Progenitor cell of endocrine pancreas (in vitro differentiated cells): ENCODE results near the gene STK32C. TPM values are rescaled to one million over a fixed set of nuclear protein-coding genes. Genes with fewer than 3 reads are reported as not detected.

ENCODE experiments used
- DNase-seq: peaks from one replicate; pipeline ENCODE4 v3.0.0; 2021; ENCODE audit warnings: low spot score; ENCODE audit not compliant: unreplicated experiment
- H3K27ac Mint-ChIP-seq: 2 replicates; pipeline ENCODE4 v1.8.0; 2021; ENCODE audit warnings: mild to moderate bottlenecking, moderate library complexity, mixed read lengths
- H3K27me3 Mint-ChIP-seq: 2 replicates; pipeline ENCODE4 v1.8.0; 2021; ENCODE audit warnings: mixed read lengths
- H3K36me3 Mint-ChIP-seq: 2 replicates; pipeline ENCODE4 v1.8.0; 2022; ENCODE audit warnings: mixed read lengths; ENCODE audit not compliant: insufficient read depth
- H3K4me1 Mint-ChIP-seq: 2 replicates; pipeline ENCODE4 v1.8.0; 2021; ENCODE audit warnings: low read depth, mixed read lengths
- H3K4me3 Mint-ChIP-seq: 2 replicates; pipeline ENCODE4 v1.8.0; 2021; ENCODE audit warnings: low read depth, mild to moderate bottlenecking, moderate library complexity, mixed read lengths
- H3K9me3 Mint-ChIP-seq: 2 replicates; pipeline ENCODE4 v1.8.0; 2021; ENCODE audit warnings: low read depth, mixed read lengths
- CTCF ChIP-seq: fragments of 200-600 bp; sonication (generic); IDR thresholded peaks from one replicate; pipeline ENCODE4 v1.5.0; 2021; ENCODE audit warnings: antibody characterized with exemption, mild to moderate bottlenecking; ENCODE audit not compliant: unreplicated experiment
- total RNA-seq: library from RNA; stranded (reverse); gene quantifications from 2 replicates; pipeline ENCODE4 v1.2.1, GENCODE V29; 2021

The STK32C gene
- total RNA-seq, 1 donor from 2014 or later: 10.0 TPM

- Mint-ChIP-seq H3K9me3 (peaks cover 4% of the 10 kb centered on the region), H3K4me1 (no peaks in the 10 kb centered on the region), H3K36me3 (no peaks in the 10 kb centered on the region), H3K27ac (no peak overlapping the region), H3K27me3 (peaks cover 30% of the 10 kb centered on the region), H3K4me3 (no peak overlapping the region)
- no peak for TF ChIP-seq CTCF
- DNase-seq: no peak
Observed at GRCh38 chr10:132283604-132284382, 24.0 kb downstream of the STK32C start.

GRCh38 chr10:132282667-132283603 is 24.8 kb downstream of the STK32C start:
- Mint-ChIP-seq H3K27ac (no peak overlapping the region), H3K9me3 (peaks cover 3% of the 10 kb centered on the region), H3K36me3 (no peaks in the 10 kb centered on the region), H3K27me3 (peaks cover 28% of the 10 kb centered on the region), H3K4me1 (no peaks in the 10 kb centered on the region), H3K4me3 (no peak overlapping the region)
- TF ChIP-seq CTCF: no peak
- DNase-seq: no peak

GRCh38 chr10:132281915-132282666 is 25.7 kb downstream of the STK32C start:
- Mint-ChIP-seq H3K27me3 (peaks cover 28% of the 10 kb centered on the region), H3K27ac (no peak overlapping the region), H3K36me3 (no peaks in the 10 kb centered on the region), H3K9me3 (no peaks in the 10 kb centered on the region), H3K4me1 (no peaks in the 10 kb centered on the region), H3K4me3 (no peak overlapping the region)
- no peak for DNase-seq
- TF ChIP-seq CTCF: no peak

- H3K4me1 Mint-ChIP-seq: no peaks in the 10 kb centered on the region
- H3K27me3 Mint-ChIP-seq: peaks cover 21% of the 10 kb centered on the region
- no peak for DNase-seq
- TF ChIP-seq CTCF: no peak
- H3K4me3 Mint-ChIP-seq: no peak overlapping the region
- H3K9me3 Mint-ChIP-seq: no peaks in the 10 kb centered on the region
- H3K36me3 Mint-ChIP-seq: no peaks in the 10 kb centered on the region
- no peak overlapping the region for H3K27ac Mint-ChIP-seq
Observed at GRCh38 chr10:132280646-132281074, 27.1 kb downstream of the STK32C start.
